Measurements from ENCODE around the gene ITGB8.

- no peak for TF ChIP-seq CTCF (IDR thresholded peaks at IDR 0.05; ENCODE audit: borderline replicate concordance, extremely low read depth, low read length, poor library complexity, severe bottlenecking)
- no peak for TF ChIP-seq EZH2 (IDR thresholded peaks at IDR 0.05; ENCODE audit: borderline replicate concordance, low read depth, low read length, severe bottlenecking)
Measured at GRCh38 chr7:20404320-20404719, 73.6 kb downstream of the ITGB8 start.

Data from DND-41 (cell line).